GM12878 (cell line): ENCODE data around the gene CACNG4. TPM values are rescaled to one million over a fixed set of nuclear protein-coding genes. Genes with fewer than 3 reads are reported as not detected.

Experiments used
- ATAC-seq: fragments of 200-7000 bp; cut with Tn5 transposase; 3 replicates; pipeline ENCODE4 v1.9.1; 2020; ENCODE audit warnings: mild to moderate bottlenecking, moderate library complexity
- BruUV-seq: library from RNA; stranded (reverse); fragments of 400-500 nt; replicated peaks from 2 replicates; lab custom pipeline; 2021; lab: Mats Ljungman, UMichigan
- CTCF ChIA-PET: fragments of 300-600 bp; sonication (Branson Sonifier 250); formaldehyde crosslinking; extraction: SDS; loops from one replicate; lab custom pipeline; 2021; ENCODE audit warnings: inconsistent platforms; lab: Yijun Ruan, JAX
- POLR2A ChIA-PET: fragments of 350-600 bp; formaldehyde crosslinking; extraction: SDS; loops from one replicate; lab custom pipeline; 2021; ENCODE audit warnings: inconsistent platforms; lab: Charles Lee
- RAD21 ChIA-PET: fragments of 300-600 bp; sonication (Branson Sonifier 250); formaldehyde crosslinking; loops from one replicate; lab custom pipeline; 2023; ENCODE audit warnings: antibody characterized with exemption; ENCODE audit not compliant: unreplicated experiment; lab: Charles Lee
- SMC1A ChIA-PET: fragments of 300-600 bp; sonication (Branson Sonifier 250); formaldehyde crosslinking; loops from one replicate; lab custom pipeline; 2023; ENCODE audit not compliant: unreplicated experiment, uncharacterized antibody; lab: Charles Lee
- DNase-seq: peaks from one replicate; pipeline ENCODE4 v3.0.0-alpha.2; 2011; ENCODE audit warnings: low read depth, low spot score
- FAIRE-seq: peaks from 3 replicates; lab custom pipeline; 2011; peaks lifted over from hg19 to GRCh38; lab: Jason Lieb, UNC
- H2AFZ ChIP-seq: 2 replicates; pipeline ENCODE4 v1.6.0; 2011; ENCODE audit warnings: low read depth, low read length, control low read depth; ENCODE audit not compliant: control insufficient read depth
- H3K27ac ChIP-seq: 2 replicates; pipeline ENCODE4 v1.5.1; 2011; ENCODE audit warnings: control low read depth; ENCODE audit not compliant: control insufficient read depth, insufficient read depth
- H3K27me3 ChIP-seq, 2 experiments: replicated peaks in 1 of 2; 2 replicates each; pipeline versions ENCODE4 v1.6.0 to v1.6.1; 2011; ENCODE audit warnings: low read length in 1 of 2; ENCODE audit not compliant: control insufficient read depth in 2 of 2, insufficient read depth in 2 of 2
- H3K36me3 ChIP-seq, 2 experiments: 2 replicates each; pipeline ENCODE4 v1.5.1; 2011; ENCODE audit warnings: low read length in 1 of 2; ENCODE audit not compliant: control insufficient read depth in 2 of 2, insufficient read depth in 2 of 2
- H3K4me1 ChIP-seq: 2 replicates; pipeline ENCODE4 v1.6.1; 2011; ENCODE audit warnings: mild to moderate bottlenecking, low read length, moderate library complexity, mixed read lengths; ENCODE audit not compliant: control insufficient read depth, insufficient read depth
- H3K4me2 ChIP-seq: 2 replicates; pipeline ENCODE4 v1.6.0; 2011; ENCODE audit warnings: control low read depth; ENCODE audit not compliant: control insufficient read depth, insufficient read depth
- H3K4me3 ChIP-seq: fragments of 200-600 bp; sonication (generic); 2 replicates; pipeline ENCODE4 v1.5.1; 2016
- H3K79me2 ChIP-seq: 2 replicates; pipeline ENCODE4 v1.6.0; 2011; ENCODE audit warnings: low read length; ENCODE audit not compliant: control insufficient read depth, insufficient read depth
- H3K9ac ChIP-seq: 2 replicates; pipeline ENCODE4 v1.8.0; 2011; ENCODE audit warnings: low read length, control low read depth, mixed read lengths; ENCODE audit not compliant: control insufficient read depth, insufficient read depth
- H3K9me3 ChIP-seq: replicated peaks from 3 replicates; pipeline ENCODE4 v1.5.1; 2011; ENCODE audit warnings: mild to moderate bottlenecking, low read length; ENCODE audit not compliant: control insufficient read depth, insufficient read depth
- H4K20me1 ChIP-seq: 2 replicates; pipeline ENCODE4 v1.6.0; 2011; ENCODE audit not compliant: control insufficient read depth, insufficient read depth
- ESRRA ChIP-seq: IDR thresholded peaks from 2 replicates; pipeline ENCODE4 v1.6.1; 2012; ENCODE audit warnings: mild to moderate bottlenecking, low read length, improper control_type of control experiment
- FOS ChIP-seq: IDR thresholded peaks from 3 replicates; pipeline ENCODE4 v1.6.1; 2011; ENCODE audit warnings: borderline replicate concordance; ENCODE audit not compliant: insufficient read length; ENCODE audit errors: extremely low read depth
- WGBS: methylation state at CpG from one replicate; pipeline ENCODE4 v1.1.6; 2016; ENCODE audit warnings: low lambda C conversion rate; ENCODE audit not compliant: insufficient replicate concordance, insufficient coverage; ENCODE audit errors: missing lambda C conversion rate; 5-methylcytosine and 5-hydroxymethylcytosine counted together
- in situ Hi-C: fragments of 300-500 bp; cut with MboI; formaldehyde crosslinking; loops from 9 replicates; pipeline ENCODE4 v1.14.3; 2018; ENCODE audit warnings: mixed read lengths
- intact Hi-C: fragments of 100-400 bp; cut with micrococcal nuclease; formaldehyde crosslinking; loops from one replicate; pipeline ENCODE4 v1.14.2; 2022; ENCODE audit not compliant: unreplicated experiment
- polyA plus RNA-seq, 11 experiments: library from polyadenylated mRNA; depleted of rRNA in 4 of 11; unstranded in 6 of 11; stranded (reverse) in 5 of 11; fragments of >200 nt; fragmentation: Nextera tagmentation in 4 of 11; fragmentation: Illumina TruSeq in 1 of 11; extraction: Ambion mirVana in 4 of 11; extraction: Trizol in 1 of 11; gene quantifications; 1 replicate in 1 of 11; 2 replicates in 10 of 11; pipeline versions ENCODE4 v1.2.1 to v1.2.3, GENCODE V29; 2011 to 2016; ENCODE audit warnings: inconsistent platforms in 2 of 11, missing spikeins in 2 of 11, low read depth in 1 of 11
- total RNA-seq, 4 experiments: library from RNA; depleted of rRNA in 3 of 4; stranded (reverse); fragments of >200 nt in 3 of 4; fragmentation: Illumina TruSeq in 1 of 4; extraction: Trizol in 1 of 4; gene quantifications; 2 replicates each; pipeline versions ENCODE4 v1.2.1 to v1.2.3, GENCODE V29; 2013 to 2021
- TF ChIP-seq, protein P1 (sequence below): fragments of 450-650 bp; IDR thresholded peaks from 2 replicates; pipeline ENCODE4 v1.6.1; 2017; ENCODE audit warnings: mild to moderate bottlenecking, moderate library complexity
- TF ChIP-seq, protein P2 (sequence below): IDR thresholded peaks from 2 replicates; pipeline ENCODE4 v1.6.1; 2011; ENCODE audit warnings: borderline replicate concordance, low read depth, mild to moderate bottlenecking, moderate library complexity, mixed read lengths, low read length; ENCODE audit not compliant: insufficient read depth; ENCODE audit errors: extremely low read length

CACNG4 gene
- total and polyA plus RNA-seq, 10 of the 15 experiments (the other 5 are each of a cell fraction or from before 2014, with no cell fraction given): 0.08 TPM; not detected in 8

- in situ Hi-C loops (no loop called here), intact Hi-C loops (no loop called here)
- no peak overlapping the region for H3K4me3 ChIP-seq
- H3K4me1 ChIP-seq: peaks cover 4% of the 10 kb centered on the region; the same call in 1 of the 2 replicates
- peaks cover 3% of the 10 kb centered on the region; the same call in 1 of the 2 replicates for H4K20me1 ChIP-seq
- 14% methylated on average over 9 of the region's 9 CpGs for WGBS
- ChIA-PET RAD21 (no interaction called here), SMC1A (no interaction called here), CTCF (no interaction called here), POLR2A (no interaction called here)
- no peaks in the 10 kb centered on the region for H3K9me3 ChIP-seq
- H2AFZ ChIP-seq: no peak overlapping the region
- ATAC-seq: no peak
- peaks cover 19 to 21% of the 10 kb centered on the region in 2 experiments for H3K27me3 ChIP-seq
- FAIRE-seq: no peak
- no peak overlapping the region for H3K9ac ChIP-seq
- H3K36me3 ChIP-seq: no peaks in the 10 kb centered on the region
- H3K4me2 ChIP-seq: no peak overlapping the region
- no peaks in the 10 kb centered on the region for H3K79me2 ChIP-seq
- no peak for DNase-seq
- BruUV-seq: no TSS peak
- H3K27ac ChIP-seq: no peak overlapping the region
- TF ChIP-seq ESRRA (no peak), FOS (no peak)
- TF ChIP-seq, protein P1, sequence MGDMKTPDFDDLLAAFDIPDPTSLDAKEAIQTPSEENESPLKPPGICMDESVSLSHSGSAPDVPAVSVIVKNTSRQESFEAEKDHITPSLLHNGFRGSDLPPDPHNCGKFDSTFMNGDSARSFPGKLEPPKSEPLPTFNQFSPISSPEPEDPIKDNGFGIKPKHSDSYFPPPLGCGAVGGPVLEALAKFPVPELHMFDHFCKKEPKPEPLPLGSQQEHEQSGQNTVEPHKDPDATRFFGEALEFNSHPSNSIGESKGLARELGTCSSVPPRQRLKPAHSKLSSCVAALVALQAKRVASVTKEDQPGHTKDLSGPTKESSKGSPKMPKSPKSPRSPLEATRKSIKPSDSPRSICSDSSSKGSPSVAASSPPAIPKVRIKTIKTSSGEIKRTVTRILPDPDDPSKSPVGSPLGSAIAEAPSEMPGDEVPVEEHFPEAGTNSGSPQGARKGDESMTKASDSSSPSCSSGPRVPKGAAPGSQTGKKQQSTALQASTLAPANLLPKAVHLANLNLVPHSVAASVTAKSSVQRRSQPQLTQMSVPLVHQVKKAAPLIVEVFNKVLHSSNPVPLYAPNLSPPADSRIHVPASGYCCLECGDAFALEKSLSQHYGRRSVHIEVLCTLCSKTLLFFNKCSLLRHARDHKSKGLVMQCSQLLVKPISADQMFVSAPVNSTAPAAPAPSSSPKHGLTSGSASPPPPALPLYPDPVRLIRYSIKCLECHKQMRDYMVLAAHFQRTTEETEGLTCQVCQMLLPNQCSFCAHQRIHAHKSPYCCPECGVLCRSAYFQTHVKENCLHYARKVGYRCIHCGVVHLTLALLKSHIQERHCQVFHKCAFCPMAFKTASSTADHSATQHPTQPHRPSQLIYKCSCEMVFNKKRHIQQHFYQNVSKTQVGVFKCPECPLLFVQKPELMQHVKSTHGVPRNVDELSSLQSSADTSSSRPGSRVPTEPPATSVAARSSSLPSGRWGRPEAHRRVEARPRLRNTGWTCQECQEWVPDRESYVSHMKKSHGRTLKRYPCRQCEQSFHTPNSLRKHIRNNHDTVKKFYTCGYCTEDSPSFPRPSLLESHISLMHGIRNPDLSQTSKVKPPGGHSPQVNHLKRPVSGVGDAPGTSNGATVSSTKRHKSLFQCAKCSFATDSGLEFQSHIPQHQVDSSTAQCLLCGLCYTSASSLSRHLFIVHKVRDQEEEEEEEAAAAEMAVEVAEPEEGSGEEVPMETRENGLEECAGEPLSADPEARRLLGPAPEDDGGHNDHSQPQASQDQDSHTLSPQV: no peak
- TF ChIP-seq, protein P2, sequence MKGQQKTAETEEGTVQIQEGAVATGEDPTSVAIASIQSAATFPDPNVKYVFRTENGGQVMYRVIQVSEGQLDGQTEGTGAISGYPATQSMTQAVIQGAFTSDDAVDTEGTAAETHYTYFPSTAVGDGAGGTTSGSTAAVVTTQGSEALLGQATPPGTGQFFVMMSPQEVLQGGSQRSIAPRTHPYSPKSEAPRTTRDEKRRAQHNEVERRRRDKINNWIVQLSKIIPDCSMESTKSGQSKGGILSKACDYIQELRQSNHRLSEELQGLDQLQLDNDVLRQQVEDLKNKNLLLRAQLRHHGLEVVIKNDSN: no peak
Measured at GRCh38 chr17:66966704-66967418, 2.4 kb downstream of the CACNG4 start.
